Measurements from ENCODE around the gene CSK.

CSK gene

GRCh38 chr15:74802862-74803447, 21.1 kb downstream of the CSK start:
- no peak for DNase-seq

GRCh38 chr15:74804935-74805334, 23.1 kb downstream of the CSK start:
- DNase-seq, result no peak

GRCh38 chr15:74807282-74807681, 25.4 kb downstream of the CSK start:
- DNase-seq, result no peak

- no peak for DNase-seq
Measured at GRCh38 chr15:74808078-74808839, 26.4 kb downstream of the CSK start.

GRCh38 chr15:74808840-74809229, 27.0 kb downstream of the CSK start:
- DNase-seq, result no peak

- DNase-seq, result no peak
Measured at GRCh38 chr15:74809242-74809641, 27.4 kb downstream of the CSK start.

GRCh38 chr15:74809956-74810355, 28.1 kb downstream of the CSK start:
- no peak for DNase-seq

- DNase-seq, result no peak
Measured at GRCh38 chr15:74812533-74812932, 30.7 kb downstream of the CSK start, which contains the start of gene LMAN1L. LMAN1L (plus strand) TSS chr15:74812835; CDS start chr15:74812855, 20 bp downstream.

GRCh38 chr15:74815121-74815934, 33.4 kb downstream of the CSK start:
- DNase-seq, result no peak

GRCh38 chr15:74815961-74816360, 34.1 kb downstream of the CSK start:
- no peak for DNase-seq

GRCh38 chr15:74816624-74817369, 34.9 kb downstream of the CSK start:
- DNase-seq, result no peak

GRCh38 chr15:74817370-74817737, 35.5 kb downstream of the CSK start:
- DNase-seq, result no peak

GRCh38 chr15:74820056-74820455, 38.2 kb downstream of the CSK start:
- DNase-seq, result no peak

- DNase-seq, result no peak
Measured at GRCh38 chr15:74821091-74821789, 39.4 kb downstream of the CSK start.

GRCh38 chr15:74821790-74822158, 39.9 kb downstream of the CSK start:
- no peak for DNase-seq

- DNase-seq, result no peak
Measured at GRCh38 chr15:74822233-74822632, 40.4 kb downstream of the CSK start.

- no peak for DNase-seq
Measured at GRCh38 chr15:74823324-74823723, 41.4 kb downstream of the CSK start.

- DNase-seq, result no peak
Measured at GRCh38 chr15:74824976-74825375, 43.1 kb downstream of the CSK start.

GRCh38 chr15:74825866-74826265, 44.0 kb downstream of the CSK start:
- DNase-seq, result no peak

- DNase-seq, result peak; percentile 51
Measured at GRCh38 chr15:74826364-74826819, 44.5 kb downstream of the CSK start, which contains the start of gene CPLX3. CPLX3 (plus strand) TSS chr15:74826627; CDS start chr15:74826704, 77 bp downstream.

- no peak for DNase-seq
Measured at GRCh38 chr15:74826921-74827320, 45.0 kb downstream of the CSK start.

- DNase-seq, result no peak
Measured at GRCh38 chr15:74827614-74828013, 45.7 kb downstream of the CSK start.

Data from T-helper 9 cell (primary cell).